Measurements from ENCODE around the gene HNRNPU.

Gene HNRNPU

GRCh38 chr1:244864253-244865027 is at the start of gene HNRNPU:
Gene HNRNPU, minus strand, starts transcription at chr1:244864543. Its CDS starts 236 bp downstream, at chr1:244864307.
- peak within 1 kb of the TSS; percentile 92 for H3K4me3 ChIP-seq (ENCODE audit: low read depth, low read length)

- H3K4me3 ChIP-seq (ENCODE audit: low read depth, low read length), result no peak overlapping the region
These were observed 49.5 kb upstream of the HNRNPU start for GRCh38 chr1:244913806-244914205.

- no peak overlapping the region for H3K4me3 ChIP-seq (ENCODE audit: low read depth, low read length)
These were observed 39.8 kb upstream of the HNRNPU start for GRCh38 chr1:244904119-244904518.

DNA sequence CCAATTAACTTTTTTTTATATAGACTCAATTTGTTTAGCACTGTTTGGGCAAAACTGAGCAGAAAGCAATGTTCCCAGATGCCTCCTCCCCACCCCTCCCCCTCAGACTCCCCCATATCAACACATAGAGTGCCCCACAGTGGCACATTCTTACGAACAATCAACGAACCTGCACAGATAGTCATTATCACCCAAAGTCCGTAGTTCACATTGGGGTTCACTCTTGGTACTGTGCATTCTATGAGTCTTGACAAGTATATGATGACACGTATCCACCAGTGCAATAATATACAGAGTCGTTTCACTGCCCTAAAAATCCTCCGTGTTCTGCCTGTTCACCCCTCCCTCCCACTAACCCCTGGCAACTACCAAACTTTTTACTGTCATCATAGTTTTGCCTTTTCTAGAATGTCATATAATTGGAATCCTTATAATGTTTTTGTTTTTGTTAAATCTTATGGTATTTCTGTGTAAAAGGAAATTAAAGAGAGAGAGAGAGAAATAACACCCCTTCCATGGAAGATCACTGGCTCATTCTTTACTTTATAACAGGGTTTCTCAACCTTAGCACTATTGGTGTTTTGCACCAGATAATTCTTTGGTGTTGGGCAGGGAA is 37.2 kb upstream of the HNRNPU start:
- no peak overlapping the region for H3K4me3 ChIP-seq (ENCODE audit: low read depth, low read length)

DNA sequence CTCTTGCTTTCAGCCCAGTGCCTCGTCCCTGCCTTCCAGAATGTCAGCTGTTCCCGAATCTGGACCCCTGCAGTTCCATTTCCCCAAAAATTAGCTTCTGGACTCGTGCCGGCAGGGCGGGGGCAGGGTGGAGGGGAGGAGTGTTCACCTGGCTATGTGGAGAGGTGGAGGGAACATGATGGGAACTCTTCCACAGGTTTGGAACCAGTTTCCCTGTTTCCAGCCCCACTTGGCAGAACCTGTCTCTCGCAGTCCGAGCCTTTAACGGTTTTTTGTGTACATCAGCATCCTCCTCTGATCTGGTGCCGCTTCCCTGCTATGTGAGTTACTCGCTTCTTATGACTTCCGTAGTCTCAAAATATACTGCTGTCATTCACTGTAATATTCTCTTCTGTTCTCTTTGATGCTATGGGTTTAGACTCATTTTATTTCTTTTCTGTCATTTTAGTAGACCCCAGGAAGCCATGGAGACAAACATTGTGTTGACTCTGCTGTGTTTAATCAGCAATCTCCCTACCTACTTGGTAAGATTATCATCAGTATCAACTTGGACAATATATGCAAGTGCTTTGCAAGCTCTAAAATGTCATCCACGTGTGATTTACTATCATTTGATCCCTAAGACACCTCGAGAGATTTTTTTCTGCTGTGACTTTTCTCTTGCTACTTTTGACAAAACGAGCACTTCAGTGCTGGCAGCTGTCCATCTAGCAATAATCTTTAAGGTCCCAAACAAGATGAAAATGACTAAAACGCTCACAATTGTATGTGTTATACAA is 33.3 kb upstream of the HNRNPU start:
- H3K4me3 ChIP-seq (ENCODE audit: low read depth, low read length), result no peak overlapping the region

DNA sequence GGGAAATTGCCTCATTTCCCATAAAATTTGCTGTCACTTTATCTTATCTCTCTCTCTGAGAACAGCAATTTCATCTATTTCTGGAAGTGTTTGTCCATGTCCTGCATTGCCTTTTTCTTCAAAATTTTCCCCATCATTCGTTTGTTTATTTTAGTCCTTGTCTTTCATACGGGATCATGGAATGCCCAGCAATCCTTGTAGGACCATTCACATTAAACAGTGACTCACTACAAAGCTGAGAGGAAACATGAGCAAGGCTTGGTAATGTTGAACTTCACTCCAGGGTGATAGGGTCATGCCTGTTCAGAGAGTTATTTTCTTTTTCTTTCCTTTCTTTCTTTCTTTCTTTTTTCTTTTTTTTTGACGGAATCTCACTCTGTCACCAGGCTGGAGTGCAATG is 32.2 kb upstream of the HNRNPU start:
- H3K4me3 ChIP-seq (ENCODE audit: low read depth, low read length), result no peak overlapping the region

GRCh38 chr1:244893836-244894235 is 29.5 kb upstream of the HNRNPU start:
- H3K4me3 ChIP-seq (ENCODE audit: low read depth, low read length), result no peak overlapping the region

- H3K4me3 ChIP-seq (ENCODE audit: low read depth, low read length), result no peak overlapping the region
These were observed 22.9 kb upstream of the HNRNPU start for GRCh38 chr1:244887281-244887680.

DNA sequence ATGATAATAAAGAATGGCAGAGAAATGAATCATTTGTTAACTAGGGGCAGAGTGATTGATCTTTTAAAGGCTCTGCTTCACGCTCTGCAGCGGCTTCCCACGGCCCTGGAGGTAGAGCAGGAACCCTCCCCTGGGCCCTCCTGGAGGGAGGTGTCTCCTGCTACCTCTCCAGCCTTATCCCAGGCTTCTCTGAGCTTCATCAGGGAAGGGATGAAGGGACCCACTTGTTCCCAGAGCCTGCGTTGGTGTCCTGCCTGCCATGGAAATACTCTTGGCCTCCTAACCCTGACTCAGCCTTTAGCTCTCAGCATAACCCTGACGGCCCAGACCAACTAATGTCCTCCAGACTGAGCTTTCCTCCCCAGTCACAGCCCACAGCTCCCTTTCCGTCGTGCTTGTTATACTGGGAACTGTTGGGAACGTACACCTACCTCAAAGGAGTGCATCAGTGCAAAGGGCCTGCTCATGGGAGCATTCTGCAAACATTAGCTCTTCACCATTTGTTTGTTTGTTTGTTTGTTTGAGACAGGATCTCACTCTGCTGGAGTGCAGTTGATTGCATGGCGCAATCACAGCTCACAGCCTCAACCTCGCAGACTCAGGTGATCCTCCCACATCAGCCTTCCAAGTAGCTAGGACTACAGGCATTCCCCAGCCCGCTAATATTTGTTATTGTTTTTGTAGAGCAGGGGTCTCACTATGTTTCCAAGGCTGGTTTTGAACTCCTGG is 17.4 kb upstream of the HNRNPU start:
- no peak overlapping the region for H3K4me3 ChIP-seq (ENCODE audit: low read depth, low read length)

DNA sequence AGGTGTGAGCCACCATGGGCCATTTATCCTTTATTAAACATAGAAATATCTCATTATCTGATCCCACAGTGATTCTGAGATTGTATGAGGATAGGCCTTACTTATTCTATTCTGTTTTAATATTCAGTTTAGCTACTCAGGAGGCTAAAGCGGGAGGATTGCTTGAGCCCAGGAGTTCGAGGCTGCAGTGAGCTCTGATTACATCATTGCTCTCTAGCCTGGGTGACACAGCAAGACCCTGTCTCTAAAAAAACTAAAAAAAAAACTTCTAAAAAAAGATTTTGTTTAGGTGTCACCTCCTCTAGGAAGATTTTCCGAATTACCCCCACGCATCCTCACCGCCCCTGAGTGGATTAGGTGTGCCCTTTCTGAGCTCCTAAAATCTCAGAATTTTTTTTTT is 14.3 kb upstream of the HNRNPU start:
- H3K4me3 ChIP-seq (ENCODE audit: low read depth, low read length), result no peak overlapping the region

- H3K4me3 ChIP-seq (ENCODE audit: low read depth, low read length), result no peak overlapping the region
These were observed 12.0 kb upstream of the HNRNPU start for GRCh38 chr1:244876228-244876910.

DNA sequence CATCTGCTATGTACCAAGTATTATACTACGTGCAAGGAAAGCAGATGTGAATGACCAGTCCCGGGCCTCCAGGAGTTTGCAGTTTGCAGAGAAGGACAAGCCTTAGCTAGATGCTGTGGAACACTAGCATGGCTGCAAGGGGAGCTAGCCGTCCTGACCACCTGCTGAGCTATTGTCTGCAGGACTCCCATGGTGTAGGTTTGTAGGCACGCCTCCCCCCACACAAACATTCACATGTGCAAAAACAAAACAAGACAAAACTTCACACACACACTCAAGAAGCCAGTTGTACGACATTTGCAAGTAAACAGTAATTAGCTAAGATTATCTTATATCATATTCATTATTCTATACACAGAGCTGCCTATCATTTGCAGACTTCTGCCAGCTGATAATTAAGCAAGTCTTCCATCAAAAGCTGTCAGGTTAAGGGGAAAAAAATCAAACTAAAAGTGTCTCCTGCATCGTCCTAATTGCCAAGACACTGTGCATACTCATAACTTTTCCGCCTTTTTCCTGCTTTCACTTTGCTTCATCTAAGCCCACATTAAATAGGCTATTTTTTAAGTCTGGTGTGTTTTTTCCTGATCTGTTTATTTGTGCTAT is 10.7 kb upstream of the HNRNPU start:
- no peak overlapping the region for H3K4me3 ChIP-seq (ENCODE audit: low read depth, low read length)

- no peak overlapping the region for H3K4me3 ChIP-seq (ENCODE audit: low read depth, low read length)
These were observed 5.6 kb upstream of the HNRNPU start for GRCh38 chr1:244869950-244870349.

- H3K4me3 ChIP-seq (ENCODE audit: low read depth, low read length), result no peak overlapping the region
These were observed 5.1 kb upstream of the HNRNPU start for GRCh38 chr1:244869364-244869827.

GRCh38 chr1:244868484-244869363 is 4.4 kb upstream of the HNRNPU start:
- H3K4me3 ChIP-seq (ENCODE audit: low read depth, low read length), result no peak overlapping the region

DNA sequence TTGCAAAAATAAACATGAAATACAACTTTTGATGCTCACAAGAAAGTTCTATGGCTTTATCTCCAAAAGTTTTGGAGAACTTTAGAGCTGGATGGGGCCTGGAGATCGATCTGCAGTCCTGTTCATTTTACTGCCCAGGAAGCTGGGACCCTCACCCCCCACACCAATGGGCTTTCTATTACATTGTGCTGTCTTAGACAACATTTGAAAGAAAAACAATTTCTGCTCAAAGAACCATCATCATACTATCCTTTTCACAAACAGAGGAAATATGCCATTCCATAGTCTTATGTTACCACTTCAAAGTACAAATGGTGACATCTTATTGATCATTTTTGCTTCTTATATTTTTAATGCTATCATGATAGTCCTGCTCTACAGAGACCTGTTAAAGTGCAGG is 2.0 kb upstream of the HNRNPU start:
- H3K4me3 ChIP-seq (ENCODE audit: low read depth, low read length), result no peak overlapping the region

GRCh38 chr1:244865820-244866219 is 1.5 kb upstream of the HNRNPU start:
- no peak overlapping the region for H3K4me3 ChIP-seq (ENCODE audit: low read depth, low read length)

- H3K4me3 ChIP-seq (ENCODE audit: low read depth, low read length), result peak overlapping the region; percentile 67
These were observed 657 bp upstream of the HNRNPU start for GRCh38 chr1:244865028-244865371.
